ENCODE data around the gene CAPRIN1.

The CAPRIN1 gene

GRCh38 chr11:34140149-34140548 is 88.6 kb downstream of the CAPRIN1 start:
- Histone ChIP-seq H3K36me3 (ENCODE audit: control insufficient read depth, insufficient read depth, low read length) (peaks cover 57% of the 10 kb centered on the region), H3K27ac (ENCODE audit: low read length) (no peak overlapping the region), H3K9me3 (ENCODE audit: control insufficient read depth, insufficient read depth, low read length) (no peaks in the 10 kb centered on the region), H3K4me3 (ENCODE audit: low read length) (no peak overlapping the region), H3K4me1 (ENCODE audit: control insufficient read depth, insufficient read depth, low read length) (no peaks in the 10 kb centered on the region), H3K27me3 (ENCODE audit: control insufficient read depth, insufficient read depth, low read length) (no peaks in the 10 kb centered on the region)
- WGBS (ENCODE audit: insufficient coverage, insufficient read length), result no CpG with 5 or more reads among the region's 11 CpGs
- DNase-seq (ENCODE audit: low read depth, low spot score), result no peak

GRCh38 chr11:34143048-34143447 is 91.5 kb downstream of the CAPRIN1 start:
- Histone ChIP-seq H3K9me3 (ENCODE audit: control insufficient read depth, insufficient read depth, low read length) (no peaks in the 10 kb centered on the region), H3K4me1 (ENCODE audit: control insufficient read depth, insufficient read depth, low read length) (no peaks in the 10 kb centered on the region), H3K27me3 (ENCODE audit: control insufficient read depth, insufficient read depth, low read length) (no peaks in the 10 kb centered on the region), H3K27ac (ENCODE audit: low read length) (no peak overlapping the region), H3K36me3 (ENCODE audit: control insufficient read depth, insufficient read depth, low read length) (peaks cover 58% of the 10 kb centered on the region), H3K4me3 (ENCODE audit: low read length) (no peak overlapping the region)
- WGBS (ENCODE audit: insufficient coverage, insufficient read length), result no CpG with 5 or more reads among the region's 2 CpGs
- no peak for DNase-seq (ENCODE audit: low read depth, low spot score)

GRCh38 chr11:34145073-34145472 is 93.5 kb downstream of the CAPRIN1 start:
- WGBS (ENCODE audit: insufficient coverage, insufficient read length), result no CpG with 5 or more reads among the region's 5 CpGs
- Histone ChIP-seq H3K36me3 (ENCODE audit: control insufficient read depth, insufficient read depth, low read length) (peaks cover 56% of the 10 kb centered on the region), H3K4me3 (ENCODE audit: low read length) (no peak overlapping the region), H3K27me3 (ENCODE audit: control insufficient read depth, insufficient read depth, low read length) (no peaks in the 10 kb centered on the region), H3K27ac (ENCODE audit: low read length) (no peak overlapping the region), H3K4me1 (ENCODE audit: control insufficient read depth, insufficient read depth, low read length) (no peaks in the 10 kb centered on the region), H3K9me3 (ENCODE audit: control insufficient read depth, insufficient read depth, low read length) (no peaks in the 10 kb centered on the region)
- DNase-seq (ENCODE audit: low read depth, low spot score), result no peak

GRCh38 chr11:34145847-34146381 is 94.4 kb downstream of the CAPRIN1 start:
- Histone ChIP-seq H3K4me1 (ENCODE audit: control insufficient read depth, insufficient read depth, low read length) (no peaks in the 10 kb centered on the region), H3K27ac (ENCODE audit: low read length) (no peak overlapping the region), H3K27me3 (ENCODE audit: control insufficient read depth, insufficient read depth, low read length) (no peaks in the 10 kb centered on the region), H3K36me3 (ENCODE audit: control insufficient read depth, insufficient read depth, low read length) (peaks cover 55% of the 10 kb centered on the region), H3K4me3 (ENCODE audit: low read length) (no peak overlapping the region), H3K9me3 (ENCODE audit: control insufficient read depth, insufficient read depth, low read length) (no peaks in the 10 kb centered on the region)
- DNase-seq (ENCODE audit: low read depth, low spot score), result no peak
- no CpG with 5 or more reads among the region's 8 CpGs for WGBS (ENCODE audit: insufficient coverage, insufficient read length)

- Histone ChIP-seq H3K27me3 (ENCODE audit: control insufficient read depth, insufficient read depth, low read length) (no peaks in the 10 kb centered on the region), H3K27ac (ENCODE audit: low read length) (no peak overlapping the region), H3K4me3 (ENCODE audit: low read length) (no peak overlapping the region), H3K9me3 (ENCODE audit: control insufficient read depth, insufficient read depth, low read length) (no peaks in the 10 kb centered on the region), H3K36me3 (ENCODE audit: control insufficient read depth, insufficient read depth, low read length) (peaks cover 51% of the 10 kb centered on the region), H3K4me1 (ENCODE audit: control insufficient read depth, insufficient read depth, low read length) (no peaks in the 10 kb centered on the region)
- WGBS (ENCODE audit: insufficient coverage, insufficient read length), result no CpG with 5 or more reads among the region's 12 CpGs
- no peak for DNase-seq (ENCODE audit: low read depth, low spot score)
Measured at GRCh38 chr11:34146411-34146810, 94.9 kb downstream of the CAPRIN1 start.

- no peak for DNase-seq (ENCODE audit: low read depth, low spot score)
- H3K27ac ChIP-seq (ENCODE audit: low read length), result no peak overlapping the region
- no peaks in the 10 kb centered on the region for H3K9me3 ChIP-seq (ENCODE audit: control insufficient read depth, insufficient read depth, low read length)
- peaks cover 47% of the 10 kb centered on the region for H3K36me3 ChIP-seq (ENCODE audit: control insufficient read depth, insufficient read depth, low read length)
- no peaks in the 10 kb centered on the region for H3K4me1 ChIP-seq (ENCODE audit: control insufficient read depth, insufficient read depth, low read length)
- WGBS (ENCODE audit: insufficient coverage, insufficient read length), result no CpG with 5 or more reads among the region's 5 CpGs
- no peaks in the 10 kb centered on the region for H3K27me3 ChIP-seq (ENCODE audit: control insufficient read depth, insufficient read depth, low read length)
- no peak overlapping the region for H3K4me3 ChIP-seq (ENCODE audit: low read length)
Measured at GRCh38 chr11:34146866-34147265, 95.3 kb downstream of the CAPRIN1 start.

GRCh38 chr11:34147581-34147980 is 96.0 kb downstream of the CAPRIN1 start:
- Histone ChIP-seq H3K36me3 (ENCODE audit: control insufficient read depth, insufficient read depth, low read length) (peaks cover 44% of the 10 kb centered on the region), H3K27me3 (ENCODE audit: control insufficient read depth, insufficient read depth, low read length) (no peaks in the 10 kb centered on the region), H3K4me1 (ENCODE audit: control insufficient read depth, insufficient read depth, low read length) (no peaks in the 10 kb centered on the region), H3K9me3 (ENCODE audit: control insufficient read depth, insufficient read depth, low read length) (no peaks in the 10 kb centered on the region), H3K27ac (ENCODE audit: low read length) (no peak overlapping the region), H3K4me3 (ENCODE audit: low read length) (no peak overlapping the region)
- no CpG with 5 or more reads among the region's 8 CpGs for WGBS (ENCODE audit: insufficient coverage, insufficient read length)
- no peak for DNase-seq (ENCODE audit: low read depth, low spot score)

GRCh38 chr11:34148504-34149165 is 97.1 kb downstream of the CAPRIN1 start:
- DNase-seq (ENCODE audit: low read depth, low spot score), result no peak
- H3K9me3 ChIP-seq (ENCODE audit: control insufficient read depth, insufficient read depth, low read length), result no peaks in the 10 kb centered on the region
- H3K27ac ChIP-seq (ENCODE audit: low read length), result no peak overlapping the region
- H3K36me3 ChIP-seq (ENCODE audit: control insufficient read depth, insufficient read depth, low read length), result peaks cover 37% of the 10 kb centered on the region
- H3K27me3 ChIP-seq (ENCODE audit: control insufficient read depth, insufficient read depth, low read length), result no peaks in the 10 kb centered on the region
- no peaks in the 10 kb centered on the region for H3K4me1 ChIP-seq (ENCODE audit: control insufficient read depth, insufficient read depth, low read length)
- no peak overlapping the region for H3K4me3 ChIP-seq (ENCODE audit: low read length)
- no CpG with 5 or more reads among the region's 16 CpGs for WGBS (ENCODE audit: insufficient coverage, insufficient read length)

- Histone ChIP-seq H3K36me3 (ENCODE audit: control insufficient read depth, insufficient read depth, low read length) (peaks cover 34% of the 10 kb centered on the region), H3K27ac (ENCODE audit: low read length) (no peak overlapping the region)
Measured at GRCh38 chr11:34149274-34149673, 97.7 kb downstream of the CAPRIN1 start.

GRCh38 chr11:34149786-34150185 is 98.3 kb downstream of the CAPRIN1 start:
- no peak overlapping the region for H3K4me3 ChIP-seq (ENCODE audit: low read length)
- DNase-seq (ENCODE audit: low read depth, low spot score), result no peak
- no peaks in the 10 kb centered on the region for H3K4me1 ChIP-seq (ENCODE audit: control insufficient read depth, insufficient read depth, low read length)
- H3K27me3 ChIP-seq (ENCODE audit: control insufficient read depth, insufficient read depth, low read length), result no peaks in the 10 kb centered on the region
- WGBS (ENCODE audit: insufficient coverage, insufficient read length), result no CpG with 5 or more reads among the region's 13 CpGs
- no peaks in the 10 kb centered on the region for H3K9me3 ChIP-seq (ENCODE audit: control insufficient read depth, insufficient read depth, low read length)
- no peak overlapping the region for H3K27ac ChIP-seq (ENCODE audit: low read length)
- peaks cover 34% of the 10 kb centered on the region for H3K36me3 ChIP-seq (ENCODE audit: control insufficient read depth, insufficient read depth, low read length)

More at GRCh38 chr11:34149274-34149673, 97.7 kb downstream of the CAPRIN1 start:
- H3K27me3 ChIP-seq (ENCODE audit: control insufficient read depth, insufficient read depth, low read length), result no peaks in the 10 kb centered on the region
- H3K9me3 ChIP-seq (ENCODE audit: control insufficient read depth, insufficient read depth, low read length), result no peaks in the 10 kb centered on the region
- no peak overlapping the region for H3K4me3 ChIP-seq (ENCODE audit: low read length)
- WGBS (ENCODE audit: insufficient coverage, insufficient read length), result no CpG with 5 or more reads among the region's 7 CpGs
- no peaks in the 10 kb centered on the region for H3K4me1 ChIP-seq (ENCODE audit: control insufficient read depth, insufficient read depth, low read length)
- no peak for DNase-seq (ENCODE audit: low read depth, low spot score)
